DMS153 treated with DMSO at 0.1 percent for 48 hours (cell line): Measurements from ENCODE around the gene CTNND2.
"Not testable (repeated sequence)": the region's sequence is repeated elsewhere in the genome, so short reads cannot be mapped to it uniquely, and the experiment has no call there.

ENCODE experiments used
- DNase-seq: peaks from one replicate; lab custom pipeline; 2025; ENCODE audit not compliant: unreplicated experiment; lab: John Stamatoyannopoulos, UW

CTNND2 gene

GRCh38 chr5:11128021-11128420 lies 776.2 kb downstream of the CTNND2 start:
- DNase-seq: no peak

GRCh38 chr5:11126844-11127243 lies 777.4 kb downstream of the CTNND2 start:
- no peak for DNase-seq

- DNase-seq: no peak
Observed at GRCh38 chr5:11121885-11122284, 782.4 kb downstream of the CTNND2 start.

GRCh38 chr5:11110128-11110527 lies 794.1 kb downstream of the CTNND2 start:
- DNase-seq: no peak

- no peak for DNase-seq
Observed at GRCh38 chr5:11105696-11106095, 798.5 kb downstream of the CTNND2 start.

- no peak for DNase-seq
Observed at GRCh38 chr5:11104651-11105112, 799.6 kb downstream of the CTNND2 start.

GRCh38 chr5:11104210-11104609 lies 800.0 kb downstream of the CTNND2 start:
- no peak for DNase-seq

- no peak for DNase-seq
Observed at GRCh38 chr5:11084111-11084510, 820.1 kb downstream of the CTNND2 start.

- no peak for DNase-seq
Observed at GRCh38 chr5:11082404-11082945, 821.8 kb downstream of the CTNND2 start.

- DNase-seq: no peak
Observed at GRCh38 chr5:11076945-11077613, 827.2 kb downstream of the CTNND2 start.

GRCh38 chr5:11075035-11075805 lies 829.0 kb downstream of the CTNND2 start:
- no peak for DNase-seq

GRCh38 chr5:11072568-11072967 lies 831.7 kb downstream of the CTNND2 start:
- DNase-seq: no peak

- no peak for DNase-seq
Observed at GRCh38 chr5:11072076-11072475, 832.2 kb downstream of the CTNND2 start.

GRCh38 chr5:11069041-11069440 lies 835.2 kb downstream of the CTNND2 start:
- no peak for DNase-seq

GRCh38 chr5:11065723-11066122 lies 838.5 kb downstream of the CTNND2 start:
- not testable (repeated sequence) for DNase-seq

- no peak for DNase-seq
Observed at GRCh38 chr5:11064763-11065450, 839.3 kb downstream of the CTNND2 start.

- DNase-seq: no peak
Observed at GRCh38 chr5:11062397-11062796, 841.8 kb downstream of the CTNND2 start.

- DNase-seq: no peak
Observed at GRCh38 chr5:11056560-11056959, 847.7 kb downstream of the CTNND2 start.

- DNase-seq: no peak
Observed at GRCh38 chr5:11054014-11054413, 850.2 kb downstream of the CTNND2 start.

- DNase-seq: no peak
Observed at GRCh38 chr5:11052871-11053270, 851.4 kb downstream of the CTNND2 start.

- no peak for DNase-seq
Observed at GRCh38 chr5:11050596-11051304, 853.5 kb downstream of the CTNND2 start.
